T47D (cell line): ENCODE measurements around the gene RBM39.

Experiments
- DNase-seq, 2 experiments: peaks; one replicate each; pipeline versions ENCODE4 v3.0.0 to v3.0.0-alpha.2; 2011 to 2012; ENCODE audit warnings: low read depth in 1 of 2, low spot score in 1 of 2
- JUND ChIP-seq: IDR thresholded peaks from 2 replicates; pipeline ENCODE4 v1.6.1; 2012; ENCODE audit warnings: low read depth
- in situ Hi-C: cut with HindIII; loops from 2 replicates; pipeline ENCODE4 v1.10.0; 2016; ENCODE audit warnings: low sequenced_read_pairs, low pct_unique_long_range_greater_than_20kb

The RBM39 gene

DNA sequence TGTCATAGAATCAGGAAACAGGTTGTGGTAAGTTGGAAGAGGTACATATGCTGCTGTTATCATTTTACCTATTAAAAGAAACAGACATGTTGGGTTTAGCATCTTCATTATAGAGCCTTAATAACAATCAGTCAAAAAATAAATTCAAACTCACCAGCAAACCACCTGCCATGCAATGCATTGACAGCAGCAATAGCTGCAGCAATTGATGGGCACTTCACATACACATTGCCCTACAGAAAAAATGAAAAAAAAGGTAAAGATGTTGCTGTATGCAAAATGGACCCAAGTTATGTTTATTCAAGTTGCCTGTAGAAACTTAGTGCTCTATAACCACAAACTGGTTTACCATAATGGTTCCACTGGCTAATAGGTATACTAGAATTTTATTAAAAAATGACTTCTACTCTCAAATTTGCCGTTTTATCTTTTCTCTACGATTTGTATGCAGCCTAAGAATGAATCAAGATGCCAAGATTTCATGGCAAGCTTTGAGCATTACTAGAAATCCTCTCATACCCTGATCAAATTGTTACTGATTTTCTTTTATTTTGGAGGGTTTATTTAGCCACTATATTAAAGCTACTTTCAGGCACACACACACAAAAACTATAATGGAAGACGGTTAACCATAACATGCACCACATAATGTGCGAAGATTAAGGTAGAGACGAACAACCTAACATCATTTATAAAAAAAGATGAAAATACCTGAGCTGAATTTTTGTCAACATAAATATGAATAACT is 37.4 kb downstream of the RBM39 start:
- no peak for TF ChIP-seq JUND
- no peak for DNase-seq
- in situ Hi-C loops: no loop called here

DNA sequence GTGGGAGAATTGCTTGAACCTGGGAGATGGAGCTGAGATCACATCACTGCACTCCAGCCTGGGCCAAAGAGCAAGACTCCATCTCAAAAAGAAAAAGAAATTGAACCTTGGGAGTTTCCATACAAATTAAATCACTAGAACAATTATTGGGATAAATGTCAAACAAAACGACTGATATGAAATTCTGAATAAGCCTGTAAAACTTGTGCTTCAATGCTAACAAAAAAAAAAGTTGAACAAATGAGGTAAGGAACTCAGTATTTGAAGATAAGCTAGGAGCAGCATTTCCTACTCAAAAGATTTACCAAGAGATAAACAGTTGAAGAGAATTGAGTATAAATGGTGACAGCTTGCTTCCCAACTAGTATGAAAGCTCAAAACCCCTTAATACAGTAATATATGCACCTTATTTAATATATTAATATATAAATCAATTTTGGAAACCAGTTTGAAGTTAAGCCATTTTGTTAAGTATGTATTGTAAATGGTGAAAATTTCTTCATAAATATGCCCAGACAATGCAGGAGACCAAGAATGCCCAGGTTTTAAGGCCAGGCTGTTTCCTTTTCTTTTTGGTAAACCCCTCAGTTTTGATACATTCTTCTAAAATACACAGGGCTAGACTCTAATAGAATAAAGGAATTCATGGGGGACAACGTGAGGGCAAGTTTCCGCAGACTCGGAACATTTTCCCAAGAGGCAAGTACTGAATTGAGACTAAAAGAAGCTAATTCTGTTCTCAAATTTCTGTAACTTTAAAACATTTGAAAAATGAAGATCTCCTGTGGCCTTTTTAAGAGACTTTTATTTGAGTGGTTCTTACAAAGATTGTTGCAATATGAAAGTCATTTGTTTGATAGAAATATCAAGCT is 39.0 kb downstream of the RBM39 start:
- in situ Hi-C loops: no loop called here
- TF ChIP-seq JUND: no peak
- no peak for DNase-seq

GRCh38 chr20:35702051-35702823 is 39.8 kb downstream of the RBM39 start:
- in situ Hi-C loops: no loop called here
- no peak; the same call in 1 of the 2 replicates for TF ChIP-seq JUND
- DNase-seq: no peak

DNA sequence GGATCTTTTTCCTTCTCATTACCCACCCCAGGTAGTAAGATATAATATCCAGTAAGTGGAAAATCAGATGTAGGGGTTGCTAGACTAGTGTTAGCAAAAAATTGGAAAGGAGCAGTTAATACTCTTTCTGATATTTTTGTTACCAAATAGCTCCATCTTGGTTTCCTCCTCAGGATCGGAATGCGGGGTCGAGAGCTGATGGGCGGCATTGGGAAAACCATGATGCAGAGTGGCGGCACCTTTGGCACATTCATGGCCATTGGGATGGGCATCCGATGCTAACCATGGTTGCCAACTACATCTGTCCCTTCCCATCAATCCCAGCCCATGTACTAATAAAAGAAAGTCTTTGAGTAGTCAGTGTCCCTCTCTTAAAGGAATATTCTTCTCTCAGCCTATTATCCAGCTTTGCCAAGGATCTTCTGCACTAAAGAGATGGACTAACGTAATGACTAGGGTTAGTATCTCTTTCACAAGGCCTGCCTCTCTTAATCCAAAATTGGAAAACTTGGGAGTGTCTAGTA is 41.4 kb downstream of the RBM39 start:
- in situ Hi-C loops: no loop called here
- no peak for DNase-seq
- peak; percentile 31; the same call in 1 of the 2 replicates for TF ChIP-seq JUND

DNA sequence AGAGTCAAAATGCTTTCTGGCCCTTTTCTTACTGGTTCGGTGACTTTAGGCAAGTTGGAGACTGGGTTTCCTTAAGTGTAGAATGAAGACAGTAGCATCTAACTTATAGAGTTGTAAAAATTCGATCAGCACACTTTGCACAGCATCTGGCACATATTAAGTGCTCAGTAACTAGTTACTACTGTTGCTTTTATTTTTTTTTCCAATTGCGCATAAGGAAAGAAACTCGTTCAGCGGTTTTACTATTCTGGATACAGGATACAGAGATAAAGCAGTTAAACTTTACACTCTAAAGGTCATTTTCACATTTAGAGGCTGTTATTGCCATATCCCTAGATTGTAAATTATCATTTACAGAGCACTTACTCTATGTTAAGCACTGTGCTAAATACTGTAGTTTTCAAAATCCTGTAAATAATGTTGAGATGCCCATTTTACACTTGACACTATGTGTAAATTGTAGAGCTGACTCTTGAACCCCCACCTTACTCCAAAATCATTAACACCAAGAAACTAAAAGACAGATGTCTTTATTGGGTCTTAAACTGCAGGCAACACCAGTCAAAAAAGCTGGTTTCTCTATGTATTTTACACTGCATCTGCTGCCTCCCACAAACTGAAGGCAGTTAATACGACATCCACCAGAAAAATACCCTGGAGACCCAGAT is 42.0 kb downstream of the RBM39 start:
- in situ Hi-C loops: no loop called here
- DNase-seq: no peak
- 0 out of 2 replicates have a peak, but pooled peaks have one; percentile 11 for TF ChIP-seq JUND

- TF ChIP-seq JUND: no peak
- in situ Hi-C loops: no loop called here
These were observed 42.7 kb downstream of the RBM39 start, which contains the start of the genes NFS1 and ROMO1 for GRCh38 chr20:35699127-35699956. NFS1 (minus strand) TSS chr20:35699352; CDS start chr20:35699288, 64 bp downstream. ROMO1 (plus strand) TSS chr20:35699405; CDS start chr20:35699633, 228 bp downstream.

GRCh38 chr20:35698298-35699126 is 43.5 kb downstream of the RBM39 start:
- in situ Hi-C loops: no loop called here
- no peak for TF ChIP-seq JUND
- no peak for DNase-seq

More at GRCh38 chr20:35699127-35699956, 42.7 kb downstream of the RBM39 start, which contains the start of the genes NFS1 and ROMO1:
- DNase-seq: peak; percentile 91 to 96

DNA sequence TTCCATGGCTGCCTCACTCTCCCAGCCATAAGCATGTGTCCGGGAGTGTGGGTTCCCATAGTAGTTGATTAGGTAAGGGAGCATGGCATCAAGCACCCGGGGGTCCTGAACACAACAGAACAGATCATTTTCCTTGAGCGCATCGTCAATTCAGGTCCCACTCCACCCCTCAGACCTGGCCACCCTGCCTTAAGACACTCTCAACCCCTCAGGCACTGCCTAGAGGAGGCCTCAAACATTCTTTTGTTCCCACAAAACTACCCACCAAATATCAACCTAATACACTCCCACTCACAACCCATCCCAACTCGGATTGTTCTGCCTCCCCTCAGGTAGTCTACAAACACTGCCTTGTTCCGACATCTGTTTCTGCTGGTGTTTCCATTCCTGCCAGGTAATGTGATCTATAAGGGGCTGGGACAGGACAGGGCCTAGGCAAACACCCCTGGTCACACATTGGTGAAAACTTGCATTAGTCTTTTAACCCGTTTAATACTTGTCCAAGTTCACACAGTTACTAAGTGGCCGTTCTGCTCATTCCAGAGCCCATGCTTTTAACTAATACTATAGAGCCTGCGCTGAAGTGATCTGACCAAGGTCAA is 44.3 kb downstream of the RBM39 start:
- in situ Hi-C loops: no loop called here
- no peak for TF ChIP-seq JUND
- no peak for DNase-seq

- in situ Hi-C loops: no loop called here
- DNase-seq: no peak
- no peak for TF ChIP-seq JUND
These were observed 46.1 kb downstream of the RBM39 start for GRCh38 chr20:35695978-35696377.

DNA sequence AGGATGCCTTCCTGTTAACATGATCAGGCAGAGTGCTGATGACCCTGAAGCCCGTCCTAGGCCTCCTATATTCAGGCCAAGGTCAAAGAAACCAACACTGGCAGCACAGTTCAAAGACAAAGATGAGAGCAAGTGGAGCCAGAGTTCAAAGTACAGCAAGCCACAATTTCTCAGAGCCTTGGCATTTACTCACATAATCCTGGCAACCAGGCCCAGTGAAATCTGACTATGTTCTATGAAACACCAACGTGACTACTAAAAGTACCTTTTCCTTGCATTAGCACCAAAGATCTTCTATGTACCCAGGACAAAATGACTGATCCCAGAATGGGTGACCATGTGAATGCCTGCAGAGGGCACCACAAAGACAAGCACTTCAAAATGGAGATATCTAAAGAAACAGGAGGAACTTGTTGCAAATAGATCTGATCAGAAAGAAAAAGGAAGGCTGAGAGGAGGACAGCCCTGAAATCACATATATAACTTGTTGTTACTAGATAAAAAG is 46.8 kb downstream of the RBM39 start:
- no peak for TF ChIP-seq JUND
- in situ Hi-C loops: no loop called here
- no peak for DNase-seq
